Measurements from ENCODE around the gene PLAAT3.
A peak's percentile ranks its signal among the peaks of the same experiment; 100 is the strongest.
"Not testable (repeated sequence)": the region's sequence is repeated elsewhere in the genome, so short reads cannot be mapped to it uniquely, and the experiment has no call there.

PLAAT3 gene

GRCh38 chr11:63567044-63567840 lies 47.0 kb downstream of the PLAAT3 start:
- DNase-seq (ENCODE audit: low spot score), result no peak

GRCh38 chr11:63564784-63565350 lies 49.4 kb downstream of the PLAAT3 start:
- DNase-seq (ENCODE audit: low spot score), result no peak

- no peak for DNase-seq (ENCODE audit: low spot score)
Observed at GRCh38 chr11:63564056-63564774, 50.0 kb downstream of the PLAAT3 start.

GRCh38 chr11:63563201-63564055 lies 50.8 kb downstream of the PLAAT3 start, which contains the start of gene PLAAT2:
PLAAT2 (minus strand) TSS chr11:63563379; CDS start chr11:63563324, 55 bp downstream.
- DNase-seq (ENCODE audit: low spot score), result no peak

GRCh38 chr11:63560506-63561180 lies 53.6 kb downstream of the PLAAT3 start:
- DNase-seq (ENCODE audit: low spot score), result no peak

GRCh38 chr11:63558459-63559157 lies 55.6 kb downstream of the PLAAT3 start:
- peak; percentile 59 for DNase-seq (ENCODE audit: low spot score)

GRCh38 chr11:63557570-63557969 lies 56.7 kb downstream of the PLAAT3 start:
- DNase-seq (ENCODE audit: low spot score), result no peak

- DNase-seq (ENCODE audit: low spot score), result no peak
Observed at GRCh38 chr11:63556404-63557013, 57.7 kb downstream of the PLAAT3 start.

GRCh38 chr11:63554877-63555223 lies 59.4 kb downstream of the PLAAT3 start:
- DNase-seq (ENCODE audit: low spot score), result no peak

GRCh38 chr11:63553759-63554158 lies 60.5 kb downstream of the PLAAT3 start:
- DNase-seq (ENCODE audit: low spot score), result no peak

GRCh38 chr11:63552921-63553320 lies 61.3 kb downstream of the PLAAT3 start:
- no peak for DNase-seq (ENCODE audit: low spot score)

- no peak for DNase-seq (ENCODE audit: low spot score)
Observed at GRCh38 chr11:63551889-63552266, 62.4 kb downstream of the PLAAT3 start.

- no peak for DNase-seq (ENCODE audit: low spot score)
Observed at GRCh38 chr11:63551091-63551888, 62.9 kb downstream of the PLAAT3 start.

GRCh38 chr11:63550156-63550700 lies 64.0 kb downstream of the PLAAT3 start:
- not testable (repeated sequence) for DNase-seq (ENCODE audit: low spot score)

- no peak for DNase-seq (ENCODE audit: low spot score)
Observed at GRCh38 chr11:63549411-63549810, 64.8 kb downstream of the PLAAT3 start.

GRCh38 chr11:63548178-63548577 lies 66.1 kb downstream of the PLAAT3 start:
- DNase-seq (ENCODE audit: low spot score), result no peak

- DNase-seq (ENCODE audit: low spot score), result no peak
Observed at GRCh38 chr11:63547061-63547460, 67.2 kb downstream of the PLAAT3 start.

- DNase-seq (ENCODE audit: low spot score), result no peak
Observed at GRCh38 chr11:63543711-63544110, 70.5 kb downstream of the PLAAT3 start.

- DNase-seq (ENCODE audit: low spot score), result not testable (repeated sequence)
Observed at GRCh38 chr11:63542506-63542905, 71.7 kb downstream of the PLAAT3 start.

Data from HuH-7.5 (cell line).